ENCODE measurements around the gene MIEF1.

- TF ChIP-seq MAX (IDR thresholded peaks at IDR 0.05) (no peak), REST (IDR thresholded peaks at IDR 0.05; ENCODE audit: low read depth) (no peak)
Observed at GRCh38 chr22:39537975-39538374, 35.9 kb downstream of the MIEF1 start.

Data from Ishikawa (cell line).